GM21515 (cell line): ENCODE measurements around the gene ANKRD13B.
A peak's percentile ranks its signal among the peaks of the same experiment; 100 is the strongest.
"Not testable (repeated sequence)": the region's sequence is repeated elsewhere in the genome, so short reads cannot be mapped to it uniquely, and the experiment has no call there.

Experiments used
- ATAC-seq: cut with Tn5 transposase; IDR thresholded peaks from one replicate; pipeline ENCODE4 v1.9.1; 2021; ENCODE audit not compliant: unreplicated experiment

Gene ANKRD13B

DNA sequence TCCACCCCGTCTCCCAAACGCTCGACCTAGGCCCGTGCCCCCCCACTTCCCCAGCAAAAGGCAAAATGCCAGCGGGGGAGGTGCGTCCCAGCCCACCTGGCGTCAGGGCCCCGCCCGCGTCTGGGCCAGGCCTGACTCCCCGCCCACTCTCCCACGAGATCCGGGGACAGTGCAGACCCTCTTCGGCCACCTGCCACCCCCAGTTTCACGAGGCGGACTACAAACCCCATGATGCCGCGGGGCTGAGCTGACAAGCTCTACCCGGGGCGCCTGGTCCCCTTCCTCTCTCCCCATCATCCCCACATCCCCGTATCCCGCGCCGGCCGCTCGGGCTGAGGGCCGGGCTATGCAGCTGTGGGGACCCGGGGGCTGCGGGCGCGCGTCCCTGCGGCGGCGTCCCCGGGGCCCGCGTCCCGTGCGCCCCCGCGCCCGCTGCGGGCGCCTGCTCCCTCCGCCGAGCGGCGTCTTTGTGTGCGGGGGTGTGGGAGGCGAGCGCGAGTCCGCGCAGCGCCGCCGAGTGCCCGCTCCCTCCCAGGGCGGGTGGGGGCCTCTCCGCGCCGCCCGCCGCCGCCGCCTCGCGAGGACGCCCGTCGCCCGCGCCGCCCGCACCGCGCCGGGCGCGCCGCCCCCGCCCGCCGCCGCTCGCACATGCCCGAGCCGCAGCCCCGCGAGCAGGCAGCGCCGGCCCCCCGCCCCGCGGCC lies at the start of gene ANKRD13B:
Gene ANKRD13B (plus strand): TSS at position 283 of the 702 bp plus-strand sequence. CDS start 490 bp downstream, outside the sequence.
- no peak for ATAC-seq

DNA sequence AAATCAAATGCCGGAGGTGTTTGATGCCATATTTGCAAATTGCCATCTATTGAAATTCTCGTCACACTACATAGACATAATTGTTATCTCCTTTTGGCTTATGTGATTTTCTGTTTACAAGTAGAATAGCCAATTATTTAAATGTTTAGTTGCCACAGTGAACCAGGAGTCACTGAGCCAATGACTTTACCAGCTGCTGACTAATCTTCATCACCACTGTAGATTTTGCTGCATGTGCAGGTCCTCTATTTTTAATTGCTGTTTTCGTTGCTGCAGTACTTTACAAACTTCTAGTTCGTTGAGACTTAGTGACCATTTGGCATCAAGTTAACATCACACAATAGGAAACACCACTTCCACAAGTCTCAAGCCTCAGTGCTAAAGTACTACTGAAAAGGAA lies 48.9 kb upstream of the ANKRD13B start:
- ATAC-seq, result no peak

DNA sequence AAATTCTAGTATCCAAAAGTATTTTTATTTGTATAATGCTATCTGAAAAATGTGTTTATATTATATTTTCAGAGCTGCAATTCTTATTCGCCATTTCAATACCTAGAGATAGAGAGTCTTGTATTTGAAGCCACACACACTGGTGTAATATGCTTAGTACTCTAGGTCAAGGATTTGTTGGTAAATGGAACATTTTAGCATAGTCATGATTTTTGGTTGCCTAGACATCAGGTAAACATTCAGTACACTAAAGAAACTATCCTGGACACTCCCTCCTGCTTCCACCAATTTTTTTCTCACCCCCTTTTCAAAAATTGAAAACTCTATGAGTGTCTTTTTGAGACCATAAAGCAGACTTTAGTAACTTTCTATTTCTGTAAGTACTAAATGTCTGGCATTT lies 46.8 kb upstream of the ANKRD13B start:
- ATAC-seq, result no peak

DNA sequence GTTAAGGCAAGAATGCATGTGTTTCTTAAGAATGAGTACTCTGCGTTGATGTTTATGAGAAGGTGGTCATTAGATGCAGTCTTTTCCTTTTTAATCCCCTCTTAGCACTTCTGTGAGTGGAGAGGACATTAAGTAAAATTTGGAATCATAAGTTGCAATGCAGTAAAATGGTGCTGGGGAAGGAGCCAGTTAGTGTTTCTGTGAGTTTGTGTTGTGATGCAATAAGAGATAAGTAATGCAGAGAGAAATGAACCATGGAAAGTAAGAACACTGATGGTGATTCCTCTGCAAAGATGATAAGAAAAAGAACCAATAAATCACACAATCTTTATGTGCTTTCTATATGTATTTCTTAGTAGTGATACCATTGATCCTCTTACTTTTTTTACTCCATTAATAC lies 46.1 kb upstream of the ANKRD13B start:
- ATAC-seq, result no peak

DNA sequence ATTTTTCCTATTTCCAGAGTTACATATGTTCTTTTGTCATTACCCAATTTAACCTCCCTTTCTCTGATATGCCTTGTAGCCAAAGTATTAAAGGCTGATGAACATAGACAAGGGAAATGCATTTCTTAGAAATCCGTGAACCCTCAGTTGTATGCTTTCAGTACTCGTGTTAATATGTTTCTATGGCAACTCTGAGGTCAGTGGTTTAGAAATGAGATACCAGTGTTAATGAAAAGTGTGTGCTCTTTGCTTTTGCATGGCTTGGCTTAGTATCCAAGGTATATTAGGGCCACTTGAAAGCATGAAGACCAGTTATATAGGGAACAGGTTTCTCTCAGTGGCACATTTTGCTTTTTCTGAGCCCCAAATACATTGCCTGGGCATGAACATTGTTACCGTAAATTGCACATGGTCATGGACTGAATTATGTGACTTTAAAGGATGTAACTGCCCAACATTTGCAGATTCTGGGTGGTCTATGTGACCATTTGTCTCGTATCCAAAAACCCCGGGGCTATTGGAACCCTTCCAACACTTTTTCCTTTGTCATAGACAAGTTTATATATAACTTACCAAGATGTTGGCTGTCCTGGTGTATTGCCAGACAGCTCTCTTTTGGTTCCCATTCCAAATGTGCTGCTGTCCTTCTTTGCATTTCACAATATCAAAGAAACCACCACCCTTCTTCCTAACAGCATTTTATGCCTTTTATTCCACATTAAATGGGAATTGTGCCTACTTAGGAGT lies 43.6 kb upstream of the ANKRD13B start:
- ATAC-seq, result no peak

DNA sequence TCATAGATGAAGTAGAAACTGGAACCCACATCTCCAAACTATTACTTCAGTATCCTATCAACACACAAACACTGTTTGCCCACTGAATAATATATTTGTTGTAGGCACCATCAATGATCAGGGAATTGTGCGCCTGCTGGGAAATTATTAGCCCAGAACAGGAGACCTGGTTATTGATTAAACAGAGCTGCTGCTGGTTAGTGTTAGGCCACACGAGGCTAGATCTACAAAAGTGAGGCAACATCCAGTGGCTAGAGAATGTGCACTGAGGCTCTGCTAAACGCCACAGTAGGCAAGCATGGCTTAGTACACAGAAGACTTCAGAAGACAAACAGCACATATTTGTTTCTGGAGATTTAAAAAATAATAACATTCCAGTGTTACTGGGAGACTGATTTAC lies 37.1 kb upstream of the ANKRD13B start:
- no peak for ATAC-seq

DNA sequence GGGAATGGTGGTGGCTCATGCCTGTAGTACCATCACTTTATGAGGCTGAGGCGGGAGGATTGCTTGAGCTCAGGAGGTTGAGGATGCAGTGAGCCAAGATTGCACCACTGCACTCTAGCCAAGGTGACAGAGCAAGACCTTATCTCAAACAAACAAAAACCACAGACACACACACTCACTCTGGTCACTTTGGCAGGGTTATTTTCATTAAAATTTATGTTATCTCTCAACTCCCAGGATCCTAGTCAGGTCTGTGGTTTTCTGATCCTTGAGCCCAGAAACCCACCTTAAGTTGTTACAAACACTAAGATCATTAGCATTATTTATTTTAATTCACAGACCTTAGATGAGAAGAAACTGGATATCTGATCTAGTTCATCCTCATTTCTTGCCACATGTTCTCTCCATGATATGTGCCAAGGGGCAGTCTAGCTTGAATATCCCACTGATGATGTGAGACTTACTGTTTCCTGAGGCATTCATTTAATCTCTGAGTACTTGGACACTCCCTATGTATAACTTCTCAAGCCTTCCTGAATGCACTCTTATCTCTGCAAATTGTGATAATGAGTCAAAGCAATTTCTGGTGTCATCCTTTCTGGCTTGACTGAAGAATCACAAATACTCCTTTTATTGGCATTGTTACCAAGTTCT lies 35.7 kb upstream of the ANKRD13B start:
- ATAC-seq, result no peak

DNA sequence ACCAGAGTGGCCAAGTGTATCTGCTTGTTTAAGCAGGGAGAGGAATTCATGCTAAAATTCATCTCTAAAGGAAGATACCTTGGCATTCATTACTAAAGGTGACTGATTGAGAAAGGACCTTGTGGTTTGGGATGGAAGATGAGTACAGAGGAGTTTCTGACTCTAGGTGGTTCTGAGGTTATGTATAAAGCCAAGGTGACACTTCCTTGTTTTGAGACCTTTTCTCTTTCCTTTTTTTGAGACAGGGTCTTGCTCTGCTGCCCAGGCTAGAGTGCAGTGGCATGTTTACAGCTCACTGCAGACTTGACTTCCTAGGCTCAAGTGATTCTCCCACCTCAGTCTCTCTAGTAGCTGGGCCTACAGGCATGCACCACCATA lies 35.2 kb upstream of the ANKRD13B start:
- ATAC-seq, result no peak

DNA sequence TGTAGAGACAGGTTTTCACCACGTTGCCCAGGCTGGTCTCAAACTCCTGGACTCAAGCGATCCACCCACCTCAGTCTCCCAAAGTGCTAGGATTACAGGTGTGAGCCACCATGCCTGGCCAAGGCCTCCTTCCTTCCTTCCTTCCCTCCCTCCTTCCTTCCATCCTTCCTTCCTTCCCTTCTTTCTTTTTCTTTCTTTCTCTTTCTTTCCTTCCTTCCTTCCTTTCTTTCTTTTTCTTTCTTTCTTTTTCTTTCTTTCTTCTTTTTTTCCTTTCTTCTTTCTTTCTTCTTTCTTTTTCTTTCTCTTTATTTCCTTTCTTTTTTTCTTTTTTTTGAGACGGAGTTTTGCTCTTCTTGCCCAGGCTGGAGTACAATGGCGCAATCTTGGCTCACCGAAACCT lies 34.8 kb upstream of the ANKRD13B start:
- not testable (repeated sequence) for ATAC-seq

DNA sequence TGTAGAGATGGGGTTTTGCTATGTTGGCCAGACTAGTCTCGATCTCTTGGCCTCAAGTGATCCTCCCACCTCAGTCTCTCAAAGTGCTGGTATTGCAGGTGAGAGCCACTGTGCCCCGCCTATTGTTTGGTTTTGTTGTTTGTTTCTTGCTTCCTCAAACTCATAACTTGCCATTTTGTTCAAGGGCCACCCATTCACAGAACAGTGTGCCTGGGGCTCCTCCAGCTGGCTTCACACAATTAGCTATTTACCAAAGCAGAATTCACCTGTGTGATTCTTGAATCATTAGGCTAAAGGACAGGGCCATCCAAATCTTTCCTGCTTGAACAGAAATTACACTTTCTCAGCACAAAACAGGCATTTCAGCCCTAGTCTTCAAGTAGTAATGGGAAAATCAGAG lies 33.3 kb upstream of the ANKRD13B start:
- ATAC-seq, result no peak

DNA sequence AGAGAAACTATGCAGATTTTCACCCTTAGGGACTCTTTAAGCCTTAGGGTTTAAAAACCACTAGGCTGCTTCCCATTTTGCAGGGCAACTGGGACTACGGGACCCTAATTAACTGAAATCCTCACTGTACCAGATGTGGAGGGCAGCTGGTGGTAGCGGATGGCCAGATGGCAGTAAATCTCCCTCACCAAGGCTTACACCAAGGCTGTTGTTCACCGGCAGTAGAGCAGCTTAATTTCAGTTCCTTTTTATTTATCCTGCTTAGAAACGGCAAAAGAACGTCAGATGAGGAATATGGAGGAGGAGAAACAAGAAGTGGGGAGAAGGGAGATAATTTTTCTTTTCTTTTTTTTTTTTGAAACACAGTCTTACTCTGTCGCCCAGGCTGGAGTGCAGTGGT lies 32.6 kb upstream of the ANKRD13B start:
- ATAC-seq, result no peak

DNA sequence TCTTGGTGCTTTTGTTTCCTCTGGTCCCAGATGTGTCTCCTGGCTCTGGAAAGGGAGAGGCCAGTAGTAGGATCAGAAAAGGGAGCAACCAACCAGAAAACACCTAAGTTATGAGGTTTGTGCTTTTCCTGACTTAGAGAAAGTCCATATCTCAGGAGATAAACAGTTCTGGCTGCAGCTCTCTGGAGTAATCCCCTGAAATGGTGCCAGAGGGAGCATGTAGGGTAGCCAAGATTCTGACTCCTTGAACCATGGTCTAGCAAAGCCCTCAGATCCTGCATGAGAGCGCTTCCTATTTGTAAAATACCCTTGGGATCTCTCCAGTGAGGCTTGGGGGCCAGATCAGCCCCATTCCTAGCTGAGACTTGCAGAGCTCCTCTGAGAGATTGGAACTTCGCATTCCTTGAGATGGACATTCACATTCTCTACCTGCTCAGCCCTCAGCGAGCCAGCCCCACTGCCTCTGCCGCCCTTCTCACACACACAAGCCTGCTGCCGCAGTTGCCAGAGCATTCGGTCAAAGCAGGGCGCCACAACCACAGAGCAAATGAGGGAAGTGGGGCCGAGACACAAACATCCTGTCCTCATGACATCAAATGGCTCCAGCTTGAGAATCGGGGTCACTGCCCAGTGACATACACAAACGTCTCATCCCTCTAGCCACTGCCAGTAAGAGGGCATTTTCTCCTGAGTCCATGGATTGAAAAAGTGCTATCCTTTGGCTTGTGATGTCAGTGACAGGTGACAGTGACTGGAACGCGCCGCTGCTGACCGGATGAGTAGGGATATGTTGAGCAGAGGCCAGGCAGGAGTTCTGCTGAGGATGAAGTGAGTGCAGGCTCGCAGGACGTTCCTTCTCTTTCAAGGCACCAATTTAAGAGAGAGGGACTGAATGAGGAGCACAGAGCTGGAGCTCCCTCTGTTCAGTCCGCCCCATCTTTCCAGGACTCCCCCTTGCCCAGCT lies 31.1 kb upstream of the ANKRD13B start:
- no peak for ATAC-seq

DNA sequence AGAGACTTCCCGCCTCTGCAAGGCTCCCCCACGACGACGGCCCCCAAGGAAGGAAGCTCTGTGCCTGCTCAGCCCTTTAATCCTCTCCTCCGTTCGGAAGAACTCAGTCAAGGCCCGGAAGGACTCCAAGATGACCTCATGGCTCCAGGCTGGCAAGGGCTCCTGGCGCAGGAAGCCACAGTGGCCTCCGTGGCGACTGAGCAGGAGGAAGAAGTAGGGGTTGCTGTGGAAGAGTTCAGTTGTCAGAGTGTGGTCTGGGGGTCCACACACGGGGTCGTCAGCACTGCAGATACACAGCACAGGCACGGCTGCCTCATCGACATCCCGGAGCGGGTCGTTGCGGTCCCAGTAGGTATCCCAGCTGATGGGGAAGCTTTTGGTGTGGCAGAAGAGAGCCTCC lies 30.3 kb upstream of the ANKRD13B start:
- ATAC-seq, result no peak

DNA sequence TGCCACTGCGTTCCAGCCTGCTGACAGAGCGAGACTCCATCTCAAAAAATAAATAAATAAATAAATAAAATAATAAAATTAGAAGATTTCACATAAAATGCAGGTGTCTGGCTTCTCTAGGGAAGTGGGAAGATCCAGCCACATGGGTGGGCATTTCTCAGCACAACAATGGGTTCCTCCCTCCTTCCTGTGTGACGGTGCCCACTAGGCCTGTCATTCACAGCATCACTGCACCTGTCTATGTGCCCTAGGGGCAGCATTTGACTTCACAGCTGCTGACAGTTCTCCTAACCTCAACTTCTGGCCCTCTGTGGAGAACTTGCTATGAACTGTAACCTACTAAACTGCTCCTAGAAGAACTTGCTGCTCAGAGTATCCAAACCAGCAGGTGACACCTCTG lies 29.1 kb upstream of the ANKRD13B start:
- ATAC-seq, result no peak

DNA sequence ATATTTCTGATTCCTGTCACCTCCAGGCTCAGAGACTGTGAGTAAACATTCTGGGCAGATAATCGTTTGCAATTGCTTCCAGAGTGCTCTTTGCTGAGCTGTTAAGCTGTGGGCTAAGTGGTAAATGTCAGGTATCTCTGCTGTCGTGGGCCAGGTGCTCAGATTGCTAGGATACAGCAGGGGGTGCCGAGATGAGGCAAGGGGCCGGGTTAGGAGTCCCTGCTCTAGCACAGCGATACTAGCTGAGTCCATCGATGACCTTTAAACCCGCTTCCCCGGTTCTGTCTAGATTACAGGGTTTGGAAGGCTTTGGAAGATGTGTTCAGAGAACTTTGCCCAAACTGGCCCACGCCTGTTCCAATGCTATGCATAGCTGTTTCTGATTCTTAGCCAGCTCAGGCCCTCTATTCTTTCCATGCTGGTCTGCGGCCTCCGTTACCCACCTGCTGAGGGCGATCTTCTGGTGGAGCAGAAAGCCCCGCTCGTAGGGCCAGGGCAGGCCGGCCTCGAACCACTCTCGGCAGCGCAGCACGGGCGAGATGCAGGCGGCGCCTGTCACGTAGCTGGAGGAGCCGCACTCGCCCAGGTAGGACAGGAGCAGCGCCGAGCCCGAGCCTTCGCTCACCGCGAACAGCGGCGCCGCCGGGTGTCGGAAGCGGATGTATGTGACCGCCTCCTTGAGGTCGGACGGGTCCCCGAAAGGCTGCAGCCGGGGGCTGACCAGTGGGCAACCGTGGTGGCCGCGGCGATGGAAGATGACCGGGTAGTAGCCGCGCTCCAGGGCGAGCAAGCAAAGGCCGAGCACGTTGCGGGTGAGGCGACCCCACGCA lies 27.1 kb upstream of the ANKRD13B start:
- ATAC-seq, result no peak

DNA sequence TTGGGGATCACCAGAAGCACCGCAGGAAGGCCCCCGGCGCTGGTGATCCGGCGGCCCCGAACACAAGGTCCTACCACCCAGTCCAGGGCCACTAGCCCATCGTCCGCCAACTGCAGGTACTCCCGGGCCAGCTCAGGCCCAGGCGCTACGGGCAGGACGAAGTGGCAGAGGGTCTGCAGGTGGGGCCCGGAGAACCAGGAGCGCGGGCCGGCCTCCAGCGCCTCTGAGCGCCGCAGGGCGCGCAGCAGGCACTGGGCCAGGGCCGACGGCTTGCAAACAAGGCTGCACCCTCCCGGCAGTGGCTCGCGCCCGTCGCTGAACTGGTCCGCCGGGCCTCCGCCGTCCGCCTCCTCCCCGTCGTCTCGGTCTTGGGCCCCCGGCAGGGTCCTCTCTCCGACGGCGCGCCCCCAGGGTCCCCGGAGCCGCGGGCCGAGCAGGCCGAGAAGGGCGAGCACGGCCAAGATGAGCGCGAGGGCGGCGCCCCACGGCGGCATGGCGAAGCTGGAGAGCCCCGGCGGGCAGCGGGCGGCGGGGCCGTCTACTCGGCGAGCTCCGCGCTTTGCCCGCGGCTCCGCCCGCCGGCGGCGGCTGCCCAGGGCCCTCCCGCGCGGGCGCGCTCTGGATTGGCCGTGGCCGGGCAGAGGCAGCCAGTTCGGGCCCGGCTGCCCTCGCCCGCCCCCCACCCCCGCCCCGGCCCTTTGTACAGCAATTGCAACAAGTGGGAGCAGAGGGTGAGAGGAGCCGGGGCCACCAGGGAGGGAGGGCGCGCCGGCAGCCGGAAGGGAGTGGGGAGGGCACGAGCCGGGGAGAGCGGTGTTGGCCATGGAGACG lies 26.2 kb upstream of the ANKRD13B start, which contains the start of gene ABHD15:
Gene ABHD15 (minus strand): TSS at position 565 of the 831 bp plus-strand sequence. CDS start 71 bp downstream, at position 494.
- peak; percentile 15 for ATAC-seq

DNA sequence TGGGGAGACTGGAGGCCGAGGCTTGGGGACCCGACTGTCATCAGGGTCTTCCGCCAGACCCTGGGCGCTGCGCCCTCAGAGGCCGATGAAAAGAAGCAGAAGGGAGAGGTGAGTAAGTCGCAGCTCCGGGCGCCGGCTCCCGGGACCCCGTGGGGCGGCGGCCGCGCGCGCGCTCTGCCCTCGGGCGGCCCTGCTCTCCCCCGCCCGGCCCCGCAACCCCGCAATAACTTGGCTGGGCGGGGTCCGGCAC lies 25.7 kb upstream of the ANKRD13B start:
- ATAC-seq, result peak; percentile 7

DNA sequence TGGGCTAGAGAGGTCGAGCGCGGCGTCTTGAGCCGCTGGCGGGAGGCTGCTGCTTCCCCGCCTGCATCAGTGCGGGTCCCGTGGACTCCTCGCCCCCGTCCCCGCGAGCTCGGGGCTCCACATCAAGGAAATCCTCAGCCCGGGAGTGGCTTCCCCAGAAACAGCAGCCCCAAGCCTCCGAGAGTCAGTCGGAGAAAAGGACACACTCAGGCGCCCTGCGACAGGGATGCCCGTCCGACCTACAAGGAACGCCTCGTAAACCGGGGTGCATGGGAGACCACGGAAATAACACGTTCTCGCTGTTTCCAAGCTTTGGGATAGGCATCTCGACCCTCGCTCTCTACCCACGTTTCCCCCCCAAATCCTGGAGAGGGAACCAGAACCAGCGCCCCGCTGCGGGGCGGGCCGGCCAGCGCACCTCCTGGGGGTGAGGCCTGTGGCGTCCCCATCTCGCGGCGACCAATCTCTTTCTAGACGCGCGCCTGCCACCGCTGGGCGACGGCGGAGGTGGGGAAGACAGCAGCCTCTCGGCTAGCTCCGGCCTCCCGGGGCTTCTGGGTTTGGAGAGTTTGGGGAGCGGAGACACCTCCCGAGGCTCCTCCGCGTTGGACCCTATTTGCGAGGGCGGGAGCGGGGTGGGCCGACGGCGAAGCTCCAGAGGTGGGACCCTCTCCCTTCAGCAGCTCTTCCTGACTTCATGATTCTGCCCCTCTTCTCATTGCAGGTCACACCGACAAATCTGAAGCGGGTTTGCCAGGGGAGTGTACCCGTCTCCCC lies 25.2 kb upstream of the ANKRD13B start:
- ATAC-seq, result peak; percentile 34
